GM19043 (cell line): ENCODE data around the gene P3H3.
"Not testable (repeated sequence)": the region's sequence is repeated elsewhere in the genome, so short reads cannot be mapped to it uniquely, and the experiment has no call there.

ENCODE experiments used
- ATAC-seq: cut with Tn5 transposase; IDR thresholded peaks from one replicate; pipeline ENCODE4 v1.9.1; 2021; ENCODE audit warnings: low read depth; ENCODE audit not compliant: unreplicated experiment

Gene P3H3

DNA sequence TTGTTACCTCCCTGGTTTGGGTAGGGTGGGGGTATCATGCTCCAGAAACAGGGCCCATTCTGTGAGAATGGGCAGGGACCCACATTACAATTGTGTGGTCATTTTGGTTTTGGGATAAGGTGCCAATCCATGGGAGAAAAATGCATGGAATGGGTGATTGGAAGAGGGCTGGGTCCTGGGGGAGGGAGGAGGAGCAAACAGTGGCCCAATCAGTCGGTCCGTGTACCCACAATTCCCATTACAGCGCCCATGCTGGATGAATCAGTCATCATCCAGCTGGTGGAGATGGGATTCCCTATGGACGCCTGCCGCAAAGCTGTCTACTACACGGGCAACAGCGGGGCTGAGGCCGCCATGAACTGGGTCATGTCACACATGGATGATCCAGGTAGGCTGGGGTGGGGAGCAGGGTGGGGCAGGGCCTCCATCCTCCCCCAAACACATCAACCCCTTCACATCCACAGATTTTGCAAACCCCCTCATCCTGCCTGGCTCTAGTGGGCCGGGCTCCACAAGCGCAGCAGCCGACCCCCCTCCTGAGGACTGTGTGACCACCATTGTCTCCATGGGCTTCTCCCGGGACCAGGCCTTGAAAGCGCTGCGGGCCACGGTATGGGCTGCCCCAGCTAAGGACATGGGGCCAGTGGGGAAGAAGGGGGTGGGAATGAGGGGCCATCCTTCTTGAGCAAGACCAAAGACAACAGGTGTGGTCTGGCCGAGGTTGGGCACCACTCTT lies 35.5 kb downstream of the P3H3 start:
- no peak for ATAC-seq

- not testable (repeated sequence) for ATAC-seq
Observed at GRCh38 chr12:6865307-6865706, 37.1 kb downstream of the P3H3 start.

DNA sequence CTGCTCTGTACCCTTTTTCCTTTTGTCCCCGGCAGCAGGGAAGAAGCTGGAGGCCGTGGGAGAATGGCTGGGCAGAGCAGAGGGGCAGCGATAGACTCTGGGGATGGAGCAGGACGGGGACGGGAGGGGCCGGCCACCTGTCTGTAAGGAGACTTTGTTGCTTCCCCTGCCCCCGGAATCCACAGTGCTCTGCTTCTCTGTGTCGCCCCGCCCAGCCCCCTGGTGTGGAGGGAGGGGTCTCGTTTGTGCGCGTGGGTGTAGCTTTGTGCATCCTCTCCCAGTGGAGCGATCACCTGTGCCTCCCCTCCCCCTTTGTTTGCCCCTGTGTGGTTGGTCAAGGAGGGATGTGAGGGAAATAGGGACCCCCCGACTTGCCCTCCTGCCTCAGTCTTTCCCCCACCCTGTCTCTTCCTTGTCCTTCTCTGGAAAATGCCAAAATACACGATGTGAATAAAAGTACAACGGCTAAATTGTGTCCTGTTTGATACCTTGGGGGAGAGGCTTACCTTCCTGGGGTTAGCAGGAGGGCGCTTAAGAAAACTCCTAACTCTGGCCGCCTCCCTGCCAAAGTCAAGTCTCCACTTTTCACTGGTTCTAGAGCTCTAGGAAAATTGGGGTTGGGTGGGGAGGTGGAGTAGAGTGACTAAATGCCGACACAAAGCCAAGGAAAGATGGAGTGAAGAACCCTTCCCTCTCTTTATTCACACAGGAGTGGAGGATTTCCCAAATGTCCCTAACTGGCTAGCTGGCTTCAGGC lies 38.1 kb downstream of the P3H3 start:
- no peak for ATAC-seq

GRCh38 chr12:6866920-6867412 lies 38.8 kb downstream of the P3H3 start:
- ATAC-seq = peak; percentile 4

DNA sequence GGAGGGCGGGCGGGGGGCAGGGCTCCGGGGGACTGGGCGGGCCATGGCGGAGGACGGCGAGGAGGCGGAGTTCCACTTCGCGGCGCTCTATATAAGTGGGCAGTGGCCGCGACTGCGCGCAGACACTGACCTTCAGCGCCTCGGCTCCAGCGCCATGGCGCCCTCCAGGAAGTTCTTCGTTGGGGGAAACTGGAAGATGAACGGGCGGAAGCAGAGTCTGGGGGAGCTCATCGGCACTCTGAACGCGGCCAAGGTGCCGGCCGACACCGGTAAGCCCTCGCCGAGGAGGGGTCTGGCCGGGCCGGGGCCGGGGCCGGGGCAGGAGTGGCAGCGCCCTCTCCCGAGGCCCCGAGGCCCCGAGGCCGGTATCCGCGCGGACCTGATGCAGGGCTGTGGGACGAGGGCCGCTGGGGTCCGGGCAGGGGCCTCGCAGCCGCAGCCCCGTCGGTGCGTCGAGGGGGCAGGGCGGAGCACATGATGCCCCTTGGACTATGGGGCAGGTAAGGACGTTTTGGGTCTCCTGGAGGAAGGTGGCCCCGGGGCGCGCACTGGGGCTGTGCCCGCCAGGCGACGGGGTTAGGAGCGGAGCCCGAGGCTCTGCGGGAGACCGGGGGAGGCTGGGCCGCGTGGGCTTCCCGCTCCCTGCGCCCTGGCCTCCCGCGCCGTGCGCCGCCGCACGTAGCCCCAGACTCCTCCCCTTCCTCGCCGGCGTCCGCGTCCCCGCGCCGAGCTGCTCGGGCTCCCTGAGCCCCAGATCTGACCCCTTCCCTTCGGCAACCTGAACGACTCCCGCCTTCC lies 39.4 kb downstream of the P3H3 start, which contains the start of gene TPI1:
Gene TPI1, plus strand, starts transcription at position 119 of the 798 bp plus-strand sequence. Its CDS starts 36 bp downstream, at position 155.
- peak; percentile 54 for ATAC-seq

DNA sequence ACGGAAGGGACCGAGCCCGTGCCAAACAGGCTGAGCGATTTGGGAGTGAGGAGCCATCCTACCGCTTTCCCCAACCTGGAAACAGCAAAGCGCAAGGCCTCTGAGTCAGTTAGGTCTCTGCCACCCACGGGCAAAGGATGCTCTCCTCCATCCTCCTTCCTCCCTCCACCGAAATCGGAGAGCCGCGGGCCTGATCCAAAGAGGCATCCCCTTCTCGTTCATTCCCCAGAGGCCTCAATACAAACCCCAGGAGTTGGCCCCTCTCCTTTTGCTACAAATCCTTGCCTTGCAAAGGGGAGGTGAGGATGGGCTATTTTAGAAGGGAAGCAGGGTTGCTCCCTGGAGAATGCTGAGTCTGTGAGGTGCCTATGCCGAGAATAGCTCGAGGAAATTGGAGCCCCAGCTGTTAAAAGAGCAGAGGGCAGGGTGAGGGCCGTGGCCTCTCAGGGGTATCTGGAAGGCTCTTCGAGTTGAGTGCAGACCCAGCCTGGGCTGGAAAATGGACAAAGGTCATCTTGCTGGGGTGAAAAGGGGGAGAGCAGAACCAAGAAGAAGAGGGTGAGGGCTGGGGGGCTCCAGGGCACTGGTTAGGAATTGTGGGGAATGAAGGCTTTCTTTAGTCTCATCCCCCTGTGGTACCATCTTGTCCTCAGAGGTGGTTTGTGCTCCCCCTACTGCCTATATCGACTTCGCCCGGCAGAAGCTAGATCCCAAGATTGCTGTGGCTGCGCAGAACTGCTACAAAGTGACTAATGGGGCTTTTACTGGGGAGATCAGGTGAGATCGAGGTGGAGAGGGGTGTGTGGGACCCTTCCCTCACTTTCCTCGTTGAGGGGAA lies 40.2 kb downstream of the P3H3 start:
- ATAC-seq = no peak

DNA sequence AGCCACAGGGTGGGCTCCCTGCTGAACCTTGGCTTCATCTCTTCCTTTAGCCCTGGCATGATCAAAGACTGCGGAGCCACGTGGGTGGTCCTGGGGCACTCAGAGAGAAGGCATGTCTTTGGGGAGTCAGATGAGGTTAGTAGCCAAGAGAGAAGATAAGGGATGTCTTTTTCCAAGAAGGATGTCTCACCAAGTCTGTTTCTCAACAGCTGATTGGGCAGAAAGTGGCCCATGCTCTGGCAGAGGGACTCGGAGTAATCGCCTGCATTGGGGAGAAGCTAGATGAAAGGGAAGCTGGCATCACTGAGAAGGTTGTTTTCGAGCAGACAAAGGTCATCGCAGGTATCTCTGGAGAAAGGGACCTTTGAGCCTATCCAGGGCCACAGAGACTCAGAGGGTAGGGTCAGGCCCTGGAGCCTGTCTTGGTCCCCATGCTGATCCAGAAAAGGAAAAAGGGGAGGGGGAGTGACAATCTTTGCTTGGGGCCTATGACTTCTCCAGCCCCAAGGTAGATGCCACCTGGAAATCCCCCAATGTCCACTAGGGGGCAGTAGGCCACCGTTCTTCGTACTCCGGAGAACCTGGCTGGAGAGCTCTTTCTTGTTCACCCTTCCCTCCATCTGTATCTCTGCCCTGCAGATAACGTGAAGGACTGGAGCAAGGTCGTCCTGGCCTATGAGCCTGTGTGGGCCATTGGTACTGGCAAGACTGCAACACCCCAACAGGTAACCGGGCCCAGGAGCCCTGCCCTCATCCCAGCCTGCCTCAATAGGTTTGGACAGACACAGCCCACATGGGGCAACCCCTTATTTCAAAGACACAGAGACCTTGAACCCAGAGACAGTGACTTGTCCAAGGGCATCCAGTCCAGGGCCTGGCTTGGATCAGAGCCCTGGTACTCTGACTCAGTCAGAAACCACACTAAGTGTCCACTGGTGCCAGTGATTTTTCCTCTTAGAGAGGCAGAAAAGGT lies 41.1 kb downstream of the P3H3 start:
- no peak for ATAC-seq

DNA sequence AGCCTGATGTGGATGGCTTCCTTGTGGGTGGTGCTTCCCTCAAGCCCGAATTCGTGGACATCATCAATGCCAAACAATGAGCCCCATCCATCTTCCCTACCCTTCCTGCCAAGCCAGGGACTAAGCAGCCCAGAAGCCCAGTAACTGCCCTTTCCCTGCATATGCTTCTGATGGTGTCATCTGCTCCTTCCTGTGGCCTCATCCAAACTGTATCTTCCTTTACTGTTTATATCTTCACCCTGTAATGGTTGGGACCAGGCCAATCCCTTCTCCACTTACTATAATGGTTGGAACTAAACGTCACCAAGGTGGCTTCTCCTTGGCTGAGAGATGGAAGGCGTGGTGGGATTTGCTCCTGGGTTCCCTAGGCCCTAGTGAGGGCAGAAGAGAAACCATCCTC lies 42.1 kb downstream of the P3H3 start:
- not testable (repeated sequence) for ATAC-seq

DNA sequence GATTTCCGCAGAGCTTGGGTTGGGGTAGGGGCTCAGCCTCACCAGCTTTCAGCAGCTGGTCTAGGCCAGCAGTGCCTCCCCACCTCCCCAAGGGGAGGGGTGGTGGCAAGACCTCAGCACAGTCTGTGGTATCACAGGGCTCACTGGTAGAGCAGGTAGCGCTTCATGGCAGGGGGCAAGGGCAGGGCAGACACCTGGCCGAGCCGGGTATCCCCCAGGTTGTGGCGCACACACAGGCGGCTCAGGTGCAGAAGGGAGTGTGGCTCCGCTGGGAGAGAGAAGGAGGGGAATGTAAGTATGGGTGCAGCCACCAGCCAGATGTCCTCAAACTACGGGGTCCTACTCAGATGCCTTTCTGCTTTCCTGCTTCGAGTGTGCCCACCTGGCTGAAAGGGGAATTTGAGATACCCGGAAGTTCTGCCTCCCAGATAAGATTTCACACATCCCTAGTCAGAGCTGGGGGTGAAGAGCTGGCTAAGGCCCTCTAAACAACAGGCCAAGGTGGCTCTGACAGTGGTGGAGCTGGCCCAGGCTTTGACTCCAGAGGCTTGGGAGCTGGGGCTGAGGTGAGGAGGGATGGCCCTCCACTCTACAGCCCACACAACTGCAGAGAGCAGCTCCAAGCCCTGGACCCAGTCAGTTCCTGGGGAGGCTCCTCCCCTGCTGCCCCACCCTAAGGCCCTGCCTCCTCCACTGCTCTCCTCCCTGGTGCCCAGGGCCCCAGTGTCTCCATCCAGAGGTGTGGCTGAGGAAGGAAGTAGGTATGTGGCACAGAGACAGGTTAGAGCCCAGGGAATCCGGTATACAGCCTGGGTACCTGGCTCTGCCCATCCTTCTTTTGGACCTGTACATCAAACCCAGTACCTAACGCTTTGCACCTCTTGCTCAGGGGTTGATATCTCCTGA lies 43.1 kb downstream of the P3H3 start:
- no peak for ATAC-seq

GRCh38 chr12:6872073-6873048 lies 44.2 kb downstream of the P3H3 start:
- no peak for ATAC-seq

GRCh38 chr12:6873094-6874014 lies 45.1 kb downstream of the P3H3 start, which contains the start of gene SPSB2:
SPSB2 (minus strand) TSS chr12:6873303; CDS start chr12:6872901, 402 bp downstream.
- peak; percentile 71 for ATAC-seq

- not testable (repeated sequence) for ATAC-seq
Observed at GRCh38 chr12:6874015-6874368, 45.8 kb downstream of the P3H3 start.

DNA sequence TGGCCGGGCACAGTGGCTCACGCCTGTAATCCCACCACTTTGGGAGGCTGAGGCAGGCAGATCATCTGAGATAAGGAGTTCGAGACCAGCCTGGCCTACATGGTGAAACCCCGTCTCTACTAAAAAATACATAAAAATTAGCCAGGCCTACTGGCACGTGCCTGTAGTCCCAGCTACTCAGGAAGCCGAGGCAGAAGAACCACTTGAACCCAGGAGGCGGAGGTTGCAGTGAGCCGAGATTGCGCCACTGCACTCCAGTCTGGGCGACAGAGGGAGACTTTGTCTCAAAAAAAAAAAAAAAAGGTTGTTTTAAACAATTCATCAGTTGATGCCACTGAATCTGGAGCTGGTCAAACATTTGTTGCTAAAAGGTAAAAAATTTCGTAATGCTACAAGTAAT lies 51.6 kb downstream of the P3H3 start:
- not testable (repeated sequence) for ATAC-seq

GRCh38 chr12:6883252-6883651 lies 55.0 kb downstream of the P3H3 start:
- no peak for ATAC-seq

DNA sequence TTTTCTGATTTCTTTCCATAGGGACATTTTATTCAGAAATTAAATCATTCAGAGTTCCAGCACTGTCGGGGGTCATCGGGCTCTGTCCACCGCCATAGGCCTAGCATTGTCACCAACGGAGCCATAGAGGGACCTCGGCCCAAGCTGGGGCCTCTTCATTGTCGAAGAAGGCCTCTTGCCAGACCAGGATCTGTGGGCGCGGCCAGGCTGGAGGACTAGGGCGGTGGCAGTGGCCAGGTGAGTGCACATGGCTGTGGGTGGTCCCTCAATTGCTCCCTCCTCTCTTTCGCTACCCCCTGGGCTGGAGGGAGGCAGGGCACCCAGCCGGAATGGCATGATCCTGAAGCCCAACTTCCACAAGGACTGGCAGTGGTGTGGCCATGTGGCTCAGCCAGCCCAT lies 55.5 kb downstream of the P3H3 start:
- no peak for ATAC-seq

DNA sequence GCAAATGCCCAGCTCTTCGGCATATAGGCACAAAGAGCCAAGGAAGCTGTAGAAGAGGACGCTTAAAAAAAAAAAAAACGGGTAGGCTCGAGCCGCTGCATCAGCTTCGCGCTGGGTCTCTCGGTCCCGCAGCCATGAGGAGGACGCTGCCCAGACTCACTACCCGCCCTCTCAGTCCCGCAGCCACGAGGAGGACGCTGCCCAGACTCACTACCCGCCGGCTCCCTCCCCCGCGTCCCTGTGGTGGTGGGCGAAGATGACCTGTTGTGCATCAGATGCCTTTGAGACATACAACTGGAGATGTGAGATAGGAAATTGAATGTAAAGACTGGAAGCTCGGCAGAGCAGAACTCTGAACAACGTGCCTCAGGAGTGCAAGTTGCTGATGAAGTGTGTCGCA lies 56.3 kb downstream of the P3H3 start:
- ATAC-seq = no peak
